D721Med (cell line): ENCODE measurements around the gene PTGES2.
"Not testable (repeated sequence)": the region's sequence is repeated elsewhere in the genome, so short reads cannot be mapped to it uniquely, and the experiment has no call there.

Source experiments
- DNase-seq: peaks from one replicate; pipeline ENCODE4 v3.0.0; 2011; ENCODE audit warnings: low spot score; ENCODE audit not compliant: insufficient read length
- FAIRE-seq: peaks from 2 replicates; lab custom pipeline; 2011; peaks lifted over from hg19 to GRCh38; lab: Jason Lieb, UNC
- TF ChIP-seq, protein P1 (sequence below): IDR thresholded peaks from 2 replicates; pipeline ENCODE4 v1.5.1; 2012; ENCODE audit warnings: mild to moderate bottlenecking, control low read depth; ENCODE audit not compliant: insufficient read depth; ENCODE audit errors: missing control alignments

PTGES2 gene

DNA sequence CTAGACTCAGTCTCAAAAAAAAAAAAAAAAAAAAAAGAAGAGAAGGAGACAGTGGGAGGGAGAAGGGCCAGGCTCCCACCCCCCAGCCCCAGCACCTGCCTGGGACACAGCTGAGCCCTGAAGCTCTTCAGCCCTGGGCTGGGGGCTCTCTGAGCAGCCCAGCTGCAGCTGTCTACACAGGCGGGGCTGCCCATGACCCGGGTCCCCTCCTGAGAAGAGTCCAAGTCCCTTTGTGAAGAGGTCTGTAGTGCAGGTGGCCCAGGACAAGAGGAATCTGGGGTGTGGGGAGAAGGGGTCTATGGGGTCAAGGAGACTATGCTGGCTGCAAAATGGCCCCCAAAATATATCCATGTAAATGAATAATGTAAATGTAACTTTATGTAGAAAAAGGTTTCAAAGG is 15.1 kb upstream of the PTGES2 start:
- no peak for DNase-seq
- TF ChIP-seq, protein P1, sequence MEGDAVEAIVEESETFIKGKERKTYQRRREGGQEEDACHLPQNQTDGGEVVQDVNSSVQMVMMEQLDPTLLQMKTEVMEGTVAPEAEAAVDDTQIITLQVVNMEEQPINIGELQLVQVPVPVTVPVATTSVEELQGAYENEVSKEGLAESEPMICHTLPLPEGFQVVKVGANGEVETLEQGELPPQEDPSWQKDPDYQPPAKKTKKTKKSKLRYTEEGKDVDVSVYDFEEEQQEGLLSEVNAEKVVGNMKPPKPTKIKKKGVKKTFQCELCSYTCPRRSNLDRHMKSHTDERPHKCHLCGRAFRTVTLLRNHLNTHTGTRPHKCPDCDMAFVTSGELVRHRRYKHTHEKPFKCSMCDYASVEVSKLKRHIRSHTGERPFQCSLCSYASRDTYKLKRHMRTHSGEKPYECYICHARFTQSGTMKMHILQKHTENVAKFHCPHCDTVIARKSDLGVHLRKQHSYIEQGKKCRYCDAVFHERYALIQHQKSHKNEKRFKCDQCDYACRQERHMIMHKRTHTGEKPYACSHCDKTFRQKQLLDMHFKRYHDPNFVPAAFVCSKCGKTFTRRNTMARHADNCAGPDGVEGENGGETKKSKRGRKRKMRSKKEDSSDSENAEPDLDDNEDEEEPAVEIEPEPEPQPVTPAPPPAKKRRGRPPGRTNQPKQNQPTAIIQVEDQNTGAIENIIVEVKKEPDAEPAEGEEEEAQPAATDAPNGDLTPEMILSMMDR = no peak
- no peak for FAIRE-seq

DNA sequence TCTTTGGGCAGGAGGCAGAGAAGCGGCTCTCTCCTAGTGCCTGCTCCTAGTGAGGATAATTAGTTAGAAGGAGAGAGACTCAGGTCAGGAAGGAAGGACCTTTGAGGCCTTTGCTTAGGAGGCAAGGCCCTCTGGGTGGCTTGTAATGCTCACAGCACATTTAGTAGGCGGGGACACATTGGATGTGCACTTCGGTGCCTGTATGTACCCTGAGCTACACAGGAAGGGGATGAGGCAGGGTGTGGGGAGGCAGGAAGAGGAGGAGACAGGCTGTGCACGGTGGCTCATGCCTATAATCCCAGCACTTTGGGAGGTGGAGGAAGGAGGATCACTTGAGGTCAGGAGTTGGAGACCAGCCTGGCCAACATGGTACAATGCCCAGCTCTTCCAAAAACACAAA is 14.5 kb upstream of the PTGES2 start:
- TF ChIP-seq, protein P1 = no peak
- DNase-seq (no peak), FAIRE-seq (no peak)

DNA sequence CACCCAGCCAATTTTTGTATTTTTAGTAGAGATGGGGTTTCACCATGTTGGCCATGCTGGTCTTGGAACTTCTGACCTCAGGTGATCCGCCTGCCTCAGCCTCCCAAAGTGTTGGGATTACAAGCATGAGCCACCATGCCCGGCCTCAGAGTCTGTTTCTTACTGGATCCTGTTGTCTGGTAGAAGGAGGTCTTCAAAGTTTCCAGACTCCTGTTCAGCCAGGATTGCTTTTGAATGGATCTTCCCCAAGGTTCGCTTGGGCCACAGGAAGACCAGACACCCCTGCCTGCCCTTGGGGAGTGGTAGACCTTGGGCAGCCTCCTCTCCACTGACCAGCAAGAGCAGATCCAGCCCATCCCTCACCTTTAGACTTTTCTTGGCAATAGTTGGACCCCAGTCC is 14.1 kb upstream of the PTGES2 start:
- no peak for DNase-seq
- FAIRE-seq = no peak
- TF ChIP-seq, protein P1 = no peak

DNA sequence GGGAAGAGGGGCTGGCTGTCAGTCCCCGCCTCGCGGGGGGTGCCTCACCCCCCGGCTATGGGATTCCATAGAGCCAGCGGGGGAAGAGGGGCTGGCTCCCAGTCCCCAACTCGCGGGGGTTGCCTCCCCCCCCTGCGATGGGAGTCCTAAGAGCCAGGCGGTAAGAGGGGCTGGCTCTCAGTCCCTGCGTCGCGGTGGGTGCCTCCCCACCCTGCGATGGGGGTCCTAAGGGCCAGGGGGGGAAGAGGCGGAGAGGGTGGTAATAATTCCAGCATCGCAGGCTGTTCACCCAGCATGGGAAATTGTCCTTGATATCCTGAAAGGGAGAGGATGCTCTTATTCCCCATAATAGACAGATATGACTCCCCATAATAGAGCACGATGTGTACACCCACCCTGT is 12.1 kb upstream of the PTGES2 start:
- no peak for DNase-seq
- TF ChIP-seq, protein P1 = no peak
- FAIRE-seq = no peak

DNA sequence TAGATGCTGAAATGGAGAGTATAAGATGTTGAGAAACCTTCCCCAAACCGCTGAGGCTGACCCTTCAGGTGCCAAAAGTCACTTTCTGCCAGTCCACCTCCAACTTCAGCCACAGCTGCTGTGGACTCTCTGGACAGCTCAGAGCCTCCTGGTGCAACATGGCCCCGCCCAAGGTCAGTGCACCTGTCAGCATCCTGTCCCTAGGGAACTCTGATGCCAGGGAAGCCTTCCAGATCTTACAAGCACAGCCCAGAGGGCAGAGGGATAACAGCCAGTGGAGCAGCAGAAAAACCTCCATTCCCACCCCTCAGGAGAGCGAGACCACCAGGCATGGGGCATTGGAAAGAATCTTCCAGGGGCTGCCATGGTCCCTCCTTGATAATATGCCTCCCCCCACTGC is 10.5 kb upstream of the PTGES2 start:
- FAIRE-seq (no peak), DNase-seq (no peak)
- TF ChIP-seq, protein P1 = no peak

DNA sequence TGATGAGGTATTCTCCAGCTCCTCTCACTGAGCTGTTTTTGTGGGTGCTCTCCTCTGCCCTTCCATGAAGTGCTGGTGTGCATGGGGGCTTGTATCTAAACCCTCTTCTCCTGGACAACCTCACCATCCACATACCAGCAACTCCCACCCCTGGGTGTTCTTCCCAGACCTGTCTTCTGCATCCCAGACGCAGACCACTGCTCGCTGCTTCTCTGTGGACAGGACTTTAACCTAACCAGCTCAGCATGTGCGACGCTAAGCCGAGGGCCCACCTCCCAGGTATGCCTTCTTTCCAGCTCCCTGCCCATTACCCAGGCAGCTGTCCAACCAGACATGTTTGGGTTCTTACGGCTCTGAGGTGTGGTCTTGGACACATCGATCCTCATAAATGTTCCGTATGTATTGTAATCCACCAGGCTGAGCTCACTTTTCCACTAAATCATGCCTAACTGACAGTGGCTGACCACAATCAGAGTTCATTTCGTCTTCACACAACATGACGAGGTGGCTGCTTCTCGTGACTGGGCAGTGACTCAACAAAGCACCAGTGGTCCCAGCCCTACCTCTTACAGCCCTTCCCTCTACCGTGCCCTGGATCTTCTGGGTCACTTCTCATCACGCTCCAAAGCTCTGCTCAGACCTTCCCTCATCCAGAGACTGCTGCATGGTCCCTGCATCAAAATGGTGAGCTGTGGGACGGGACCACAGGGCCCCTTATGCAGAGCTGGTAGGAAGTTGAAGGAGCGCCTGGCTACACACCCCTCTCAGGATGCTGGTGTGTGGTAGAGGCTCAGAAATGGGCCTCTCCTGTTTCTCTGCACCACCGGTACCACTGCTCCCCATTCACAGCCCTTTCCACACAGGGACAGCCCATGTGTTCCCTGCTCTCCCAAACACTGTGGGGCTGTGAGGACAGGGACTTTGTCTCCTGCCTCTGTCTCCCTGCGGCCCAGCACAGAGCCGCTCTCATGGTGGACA is 9.6 kb upstream of the PTGES2 start:
- TF ChIP-seq, protein P1 = no peak
- DNase-seq (no peak), FAIRE-seq (no peak)

DNA sequence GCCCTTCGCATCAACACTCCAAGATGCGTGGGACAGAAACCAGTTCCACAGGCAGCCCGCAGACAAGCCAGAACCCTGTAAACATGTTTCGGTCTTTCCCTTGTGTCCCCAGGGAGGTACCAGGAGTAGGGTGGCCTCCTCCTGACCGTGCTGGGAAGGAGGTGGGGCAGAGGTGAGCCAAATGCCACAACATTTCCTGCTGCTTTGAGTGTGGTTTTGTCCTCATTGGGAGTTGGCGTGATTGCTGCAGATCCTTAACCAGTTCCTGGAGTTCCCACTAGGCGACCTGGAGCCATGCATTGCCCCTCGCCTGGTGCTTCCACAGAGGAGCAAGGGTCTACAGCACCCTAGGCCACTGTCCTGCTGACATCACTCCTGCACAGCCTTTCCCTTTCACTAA is 8.0 kb upstream of the PTGES2 start:
- FAIRE-seq, DNase-seq: not testable (repeated sequence)

DNA sequence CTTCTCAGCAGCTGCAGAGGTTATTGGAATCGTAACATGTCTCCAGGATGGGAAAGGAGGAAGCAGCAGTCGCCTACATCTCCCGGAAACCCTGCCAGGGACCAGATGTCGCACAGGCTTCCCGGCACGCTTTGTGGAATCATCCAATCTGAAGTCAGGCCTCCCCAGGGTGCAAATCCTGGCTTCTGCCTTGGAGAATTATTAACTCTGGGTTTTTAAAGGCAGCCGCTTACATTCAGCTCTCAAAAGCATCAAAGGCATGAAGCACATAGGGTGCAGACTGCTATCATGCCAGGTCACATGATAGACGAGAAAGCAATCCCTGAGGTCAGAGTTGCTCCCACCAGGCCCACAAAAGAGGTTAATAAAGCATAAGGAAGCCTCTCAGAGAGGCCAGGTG is 4.6 kb upstream of the PTGES2 start:
- not testable (repeated sequence) for DNase-seq, FAIRE-seq

DNA sequence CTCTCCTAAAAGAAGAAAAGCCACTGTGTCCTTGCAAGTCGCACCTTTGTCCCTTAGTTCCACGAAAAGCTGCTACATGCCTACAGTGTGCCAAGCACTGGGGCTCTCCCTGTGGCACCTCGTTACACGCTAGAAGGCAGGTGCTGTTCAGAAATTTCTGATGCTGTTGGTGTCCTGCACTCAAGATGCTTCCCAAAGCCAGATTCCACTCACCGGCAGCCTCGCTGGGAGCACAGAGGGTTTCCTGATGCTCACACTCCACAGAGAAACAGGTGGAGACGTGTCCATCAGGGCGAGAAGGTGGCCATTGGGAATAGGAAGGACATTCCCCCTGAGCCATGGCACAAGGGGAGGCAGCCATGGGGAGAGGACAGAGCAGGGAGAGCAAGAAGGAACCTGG is 3.8 kb upstream of the PTGES2 start:
- not testable (repeated sequence) for DNase-seq, FAIRE-seq

DNA sequence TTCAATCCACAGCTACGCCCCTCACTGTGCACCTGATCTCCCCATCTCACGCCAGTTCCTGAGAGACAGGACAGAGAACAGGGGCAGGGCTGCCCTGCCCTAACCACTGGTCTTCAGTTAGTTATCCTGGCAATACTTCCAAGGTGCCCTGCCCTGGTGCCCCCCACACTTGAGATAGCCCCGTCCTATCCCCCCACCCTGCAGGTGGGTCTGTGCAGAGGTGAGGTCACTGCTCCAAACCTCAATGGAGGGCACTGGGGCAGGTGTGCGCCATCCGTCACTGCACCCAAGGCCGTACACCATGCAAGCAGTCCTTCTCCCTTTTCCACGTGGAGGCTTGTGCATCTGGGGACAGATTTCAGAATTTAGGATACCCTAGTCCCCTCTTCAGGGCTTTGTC is 3.1 kb upstream of the PTGES2 start:
- FAIRE-seq, DNase-seq: not testable (repeated sequence)

DNA sequence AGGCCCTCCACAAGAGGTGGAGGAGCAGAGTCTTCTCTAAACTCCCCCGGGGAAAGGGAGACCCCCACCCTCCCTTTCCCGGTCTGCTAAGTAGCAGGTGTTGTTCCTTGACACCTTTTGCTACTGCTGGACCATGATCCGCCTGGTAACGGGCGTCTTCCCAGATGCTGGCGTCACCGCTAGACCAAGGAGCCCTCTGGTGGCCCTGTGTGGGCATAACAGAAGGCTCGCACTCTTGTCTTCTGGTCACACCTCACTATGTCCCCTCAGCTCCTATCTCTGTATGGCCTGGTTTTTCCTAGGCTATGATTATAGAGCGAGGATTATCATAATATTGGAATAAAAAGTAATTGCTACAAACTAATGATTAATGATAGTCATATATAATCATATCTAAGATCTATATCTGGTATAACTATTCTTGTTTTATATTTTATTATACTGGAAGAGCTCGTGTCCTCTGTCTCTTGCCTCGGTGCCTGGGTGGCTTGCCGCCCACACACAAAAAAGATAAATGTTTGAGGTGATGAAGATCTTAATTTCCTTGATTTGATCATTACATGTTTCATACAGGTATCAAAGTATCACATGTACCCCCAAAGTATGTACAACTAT is 2.6 kb upstream of the PTGES2 start:
- FAIRE-seq, DNase-seq: not testable (repeated sequence)
